HL-60 (cell line): ENCODE data around the gene POU2F3.

Source experiments
- DNase-seq, 2 experiments: peaks; one replicate each; pipeline ENCODE4 v3.0.0-alpha.2; 2010 to 2020; ENCODE audit warnings: low read depth in 1 of 2, low spot score in 1 of 2
- H3K27ac ChIP-seq: fragments of 250-450 bp; sonication (Bioruptor Pico); replicated peaks from 2 replicates; pipeline ENCODE4 v1.5.1; 2020; ENCODE audit warnings: mild to moderate bottlenecking, moderate library complexity
- H3K27me3 ChIP-seq: fragments of 250-450 bp; sonication (Bioruptor Pico); 2 replicates; pipeline ENCODE4 v1.5.1; 2021; ENCODE audit warnings: mild to moderate bottlenecking, moderate library complexity; ENCODE audit not compliant: insufficient read depth, poor library complexity, severe bottlenecking
- H3K4me3 ChIP-seq: replicated peaks from 2 replicates; pipeline ENCODE4 v1.5.1; 2011; ENCODE audit warnings: mild to moderate bottlenecking, control low read depth, low read length; ENCODE audit not compliant: insufficient read depth
- CTCF ChIP-seq: IDR thresholded peaks from one replicate; pipeline ENCODE4 v1.5.1; 2011; ENCODE audit warnings: low read length, control low read depth, inconsistent platforms; ENCODE audit not compliant: insufficient read depth
- GABPA ChIP-seq: IDR thresholded peaks from 2 replicates; pipeline ENCODE4 v1.6.1; 2012; ENCODE audit warnings: low read depth
- POLR2AphosphoS5 ChIP-seq: IDR thresholded peaks from 2 replicates; pipeline ENCODE4 v1.6.1; 2012; ENCODE audit warnings: low read depth
- SPI1 ChIP-seq: IDR thresholded peaks from 2 replicates; pipeline ENCODE4 v1.6.1; 2012; ENCODE audit warnings: low read depth, mild to moderate bottlenecking, borderline replicate concordance
- TF ChIP-seq, protein P1 (sequence below): IDR thresholded peaks from 2 replicates; pipeline ENCODE4 v1.6.1; 2012; ENCODE audit warnings: low read depth; ENCODE audit not compliant: insufficient replicate concordance

POU2F3 gene

DNA sequence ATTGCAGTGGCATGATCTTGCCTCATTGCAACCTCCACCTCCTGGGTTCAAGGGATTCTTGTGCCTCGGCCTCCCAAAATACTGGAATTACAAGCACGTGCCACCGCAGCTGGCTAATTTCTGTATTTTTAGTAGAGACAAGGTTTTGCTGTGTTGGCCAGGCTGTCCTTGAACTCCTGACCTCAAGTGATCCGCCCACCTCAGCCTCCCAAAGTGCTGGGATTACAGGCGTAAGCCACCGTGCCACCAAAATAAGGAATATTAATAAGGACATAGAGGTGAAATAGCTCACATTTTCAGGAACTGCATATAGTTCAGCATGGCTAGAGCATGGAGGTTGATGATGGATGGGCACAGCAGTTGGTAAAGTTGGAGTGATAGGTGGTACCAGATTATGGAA is 117.7 kb downstream of the POU2F3 start:
- H3K4me3 ChIP-seq = no peak overlapping the region
- H3K27ac ChIP-seq = no peak overlapping the region
- TF ChIP-seq POLR2AphosphoS5 (no peak), GABPA (no peak), SPI1 (no peak), CTCF (no peak)
- TF ChIP-seq, protein P1, sequence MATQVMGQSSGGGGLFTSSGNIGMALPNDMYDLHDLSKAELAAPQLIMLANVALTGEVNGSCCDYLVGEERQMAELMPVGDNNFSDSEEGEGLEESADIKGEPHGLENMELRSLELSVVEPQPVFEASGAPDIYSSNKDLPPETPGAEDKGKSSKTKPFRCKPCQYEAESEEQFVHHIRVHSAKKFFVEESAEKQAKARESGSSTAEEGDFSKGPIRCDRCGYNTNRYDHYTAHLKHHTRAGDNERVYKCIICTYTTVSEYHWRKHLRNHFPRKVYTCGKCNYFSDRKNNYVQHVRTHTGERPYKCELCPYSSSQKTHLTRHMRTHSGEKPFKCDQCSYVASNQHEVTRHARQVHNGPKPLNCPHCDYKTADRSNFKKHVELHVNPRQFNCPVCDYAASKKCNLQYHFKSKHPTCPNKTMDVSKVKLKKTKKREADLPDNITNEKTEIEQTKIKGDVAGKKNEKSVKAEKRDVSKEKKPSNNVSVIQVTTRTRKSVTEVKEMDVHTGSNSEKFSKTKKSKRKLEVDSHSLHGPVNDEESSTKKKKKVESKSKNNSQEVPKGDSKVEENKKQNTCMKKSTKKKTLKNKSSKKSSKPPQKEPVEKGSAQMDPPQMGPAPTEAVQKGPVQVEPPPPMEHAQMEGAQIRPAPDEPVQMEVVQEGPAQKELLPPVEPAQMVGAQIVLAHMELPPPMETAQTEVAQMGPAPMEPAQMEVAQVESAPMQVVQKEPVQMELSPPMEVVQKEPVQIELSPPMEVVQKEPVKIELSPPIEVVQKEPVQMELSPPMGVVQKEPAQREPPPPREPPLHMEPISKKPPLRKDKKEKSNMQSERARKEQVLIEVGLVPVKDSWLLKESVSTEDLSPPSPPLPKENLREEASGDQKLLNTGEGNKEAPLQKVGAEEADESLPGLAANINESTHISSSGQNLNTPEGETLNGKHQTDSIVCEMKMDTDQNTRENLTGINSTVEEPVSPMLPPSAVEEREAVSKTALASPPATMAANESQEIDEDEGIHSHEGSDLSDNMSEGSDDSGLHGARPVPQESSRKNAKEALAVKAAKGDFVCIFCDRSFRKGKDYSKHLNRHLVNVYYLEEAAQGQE = no peak
- peaks cover 39% of the 10 kb centered on the region for H3K27me3 ChIP-seq
- DNase-seq = no peak

- TF ChIP-seq GABPA = no peak
- TF ChIP-seq, protein P1 = no peak
- no peak for TF ChIP-seq POLR2AphosphoS5
- TF ChIP-seq SPI1 = no peak
- no peak for TF ChIP-seq CTCF
- Histone ChIP-seq H3K4me3 (no peak overlapping the region), H3K27ac (no peak overlapping the region), H3K27me3 (peaks cover 28% of the 10 kb centered on the region)
- no peak for DNase-seq
These were observed 118.8 kb downstream of the POU2F3 start for GRCh38 chr11:120358729-120359128.

DNA sequence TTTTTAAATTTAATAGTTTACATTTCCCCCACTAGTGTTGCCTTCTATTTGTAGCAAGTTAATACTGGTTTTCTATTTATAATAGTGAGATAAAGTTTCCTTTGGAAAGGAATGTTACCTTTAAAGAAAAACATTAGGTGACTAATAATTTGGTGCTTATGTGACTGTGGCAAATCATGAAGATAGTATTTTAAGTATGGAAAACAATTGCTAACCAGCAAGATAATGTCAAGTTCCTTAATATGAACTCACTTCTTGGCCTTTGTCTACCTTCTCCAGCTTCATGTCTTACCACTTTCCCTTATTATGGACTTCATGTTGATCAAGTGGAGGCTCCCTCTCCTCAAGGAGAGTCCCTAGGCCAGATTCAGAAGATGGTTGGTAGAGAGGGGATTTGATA is 123.5 kb downstream of the POU2F3 start:
- no peak overlapping the region for H3K27ac ChIP-seq
- TF ChIP-seq GABPA (no peak), SPI1 (no peak), CTCF (no peak), POLR2AphosphoS5 (no peak)
- TF ChIP-seq, protein P1 = no peak
- no peak overlapping the region for H3K4me3 ChIP-seq
- no peak for DNase-seq
- H3K27me3 ChIP-seq = peaks cover 17% of the 10 kb centered on the region
